NT2/D1 (cell line): Measurements from ENCODE around the gene CAMTA1.

Source experiments
- SUZ12 ChIP-seq: IDR thresholded peaks from 2 replicates; pipeline ENCODE4 v1.6.1; 2011; ENCODE audit not compliant: insufficient read length, insufficient read depth; ENCODE audit errors: extremely low read depth
- YY1 ChIP-seq: IDR thresholded peaks from 2 replicates; pipeline ENCODE4 v1.6.1; 2011; ENCODE audit not compliant: insufficient read length, insufficient read depth
- ZNF274 ChIP-seq: IDR thresholded peaks from 2 replicates; pipeline ENCODE4 v1.6.1; 2011; ENCODE audit warnings: mild to moderate bottlenecking, low read depth, low read length

- no peak for TF ChIP-seq YY1
- TF ChIP-seq SUZ12, result no peak
- TF ChIP-seq ZNF274, result no peak
Observed at GRCh38 chr1:7538849-7539768, 753.9 kb downstream of the CAMTA1 start.
